GM12801 (cell line): Measurements from ENCODE around the gene CTNND2.

Experiments used
- TF ChIP-seq, protein P1 (sequence below): IDR thresholded peaks from one replicate; pipeline ENCODE4 v1.5.1; 2011; ENCODE audit warnings: control low read depth; ENCODE audit not compliant: insufficient read length; ENCODE audit errors: extremely low read depth

CTNND2 gene

DNA sequence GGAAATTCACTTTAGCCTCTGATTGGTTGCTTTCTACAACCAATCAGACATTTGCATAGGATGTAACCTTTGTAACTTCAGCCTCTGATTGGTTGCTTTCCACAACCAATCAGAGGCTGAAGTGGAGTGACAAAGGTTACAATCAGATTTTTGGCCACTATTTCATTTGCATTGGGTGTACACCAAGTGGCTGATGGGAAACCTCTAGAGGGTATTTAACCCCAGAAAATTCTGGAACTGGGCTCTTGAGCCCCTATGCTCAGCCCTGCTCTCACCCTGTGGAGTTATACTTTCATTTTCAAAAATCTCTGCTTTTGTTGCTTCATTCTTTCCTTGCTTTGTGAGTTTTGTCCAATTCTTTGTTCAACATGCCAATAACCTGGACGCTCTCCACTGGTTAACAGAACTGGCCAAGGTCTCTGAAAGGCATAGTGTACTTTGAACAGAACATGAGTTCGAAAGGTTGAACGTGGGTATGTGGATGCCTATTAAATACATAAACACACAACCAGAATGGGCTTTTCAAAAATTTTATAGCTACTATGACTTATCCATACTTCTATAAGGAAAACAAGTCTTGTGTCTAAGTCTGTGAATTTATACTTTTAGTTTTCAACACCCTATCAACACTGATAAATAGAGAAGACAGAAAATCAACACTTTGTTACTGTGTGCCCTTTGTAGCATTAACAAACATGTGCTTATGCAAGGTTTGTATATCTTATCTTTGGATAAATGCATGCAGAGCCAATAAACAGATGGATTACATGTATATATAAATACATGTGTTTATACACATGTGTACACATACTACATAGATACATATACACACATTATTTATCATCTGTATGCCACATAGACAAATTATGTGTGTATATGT lies 568.1 kb downstream of the CTNND2 start:
- TF ChIP-seq, protein P1, sequence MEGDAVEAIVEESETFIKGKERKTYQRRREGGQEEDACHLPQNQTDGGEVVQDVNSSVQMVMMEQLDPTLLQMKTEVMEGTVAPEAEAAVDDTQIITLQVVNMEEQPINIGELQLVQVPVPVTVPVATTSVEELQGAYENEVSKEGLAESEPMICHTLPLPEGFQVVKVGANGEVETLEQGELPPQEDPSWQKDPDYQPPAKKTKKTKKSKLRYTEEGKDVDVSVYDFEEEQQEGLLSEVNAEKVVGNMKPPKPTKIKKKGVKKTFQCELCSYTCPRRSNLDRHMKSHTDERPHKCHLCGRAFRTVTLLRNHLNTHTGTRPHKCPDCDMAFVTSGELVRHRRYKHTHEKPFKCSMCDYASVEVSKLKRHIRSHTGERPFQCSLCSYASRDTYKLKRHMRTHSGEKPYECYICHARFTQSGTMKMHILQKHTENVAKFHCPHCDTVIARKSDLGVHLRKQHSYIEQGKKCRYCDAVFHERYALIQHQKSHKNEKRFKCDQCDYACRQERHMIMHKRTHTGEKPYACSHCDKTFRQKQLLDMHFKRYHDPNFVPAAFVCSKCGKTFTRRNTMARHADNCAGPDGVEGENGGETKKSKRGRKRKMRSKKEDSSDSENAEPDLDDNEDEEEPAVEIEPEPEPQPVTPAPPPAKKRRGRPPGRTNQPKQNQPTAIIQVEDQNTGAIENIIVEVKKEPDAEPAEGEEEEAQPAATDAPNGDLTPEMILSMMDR: no peak

DNA sequence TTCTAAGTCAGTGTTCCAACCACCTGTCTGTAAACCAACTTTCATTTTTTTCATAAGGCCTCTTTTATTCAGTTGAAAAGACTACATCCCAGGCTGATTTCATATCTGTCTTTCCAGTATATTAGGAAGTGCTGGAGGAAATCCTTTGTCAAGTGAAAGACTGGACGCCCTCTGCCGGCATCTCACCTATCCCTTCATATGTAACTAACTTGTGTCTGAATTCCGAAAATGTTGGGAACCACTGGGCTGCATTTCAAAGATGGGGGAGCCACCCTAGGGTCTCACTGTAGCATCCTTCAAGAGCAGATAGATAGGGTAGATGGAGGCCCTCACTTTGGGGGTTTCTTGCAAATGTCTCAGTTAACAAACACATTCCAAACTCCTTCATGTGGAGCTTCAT lies 569.8 kb downstream of the CTNND2 start:
- TF ChIP-seq, protein P1: no peak

DNA sequence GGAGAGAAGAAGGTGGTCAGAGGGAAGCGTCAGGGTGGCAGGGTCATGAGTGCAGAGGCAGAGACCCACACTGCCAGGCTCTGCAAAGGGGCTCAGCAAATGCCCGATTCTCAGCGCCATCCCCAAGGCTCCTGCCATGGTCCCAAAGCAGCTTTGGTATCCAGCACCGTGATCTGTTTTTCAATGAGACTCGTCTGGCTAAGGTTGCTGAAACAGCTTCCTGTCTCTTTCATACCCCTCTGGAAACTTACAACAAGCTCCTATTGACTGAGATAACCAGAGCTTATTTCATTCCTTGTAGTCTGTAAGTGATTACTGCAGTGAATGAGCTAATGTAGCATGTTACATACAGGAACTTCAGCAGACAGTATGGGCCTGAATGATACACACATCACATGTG lies 574.6 kb downstream of the CTNND2 start:
- TF ChIP-seq, protein P1: no peak

GRCh38 chr5:11324521-11325289 lies 579.5 kb downstream of the CTNND2 start:
- TF ChIP-seq, protein P1: no peak

GRCh38 chr5:11323761-11324160 lies 580.5 kb downstream of the CTNND2 start:
- TF ChIP-seq, protein P1: no peak

DNA sequence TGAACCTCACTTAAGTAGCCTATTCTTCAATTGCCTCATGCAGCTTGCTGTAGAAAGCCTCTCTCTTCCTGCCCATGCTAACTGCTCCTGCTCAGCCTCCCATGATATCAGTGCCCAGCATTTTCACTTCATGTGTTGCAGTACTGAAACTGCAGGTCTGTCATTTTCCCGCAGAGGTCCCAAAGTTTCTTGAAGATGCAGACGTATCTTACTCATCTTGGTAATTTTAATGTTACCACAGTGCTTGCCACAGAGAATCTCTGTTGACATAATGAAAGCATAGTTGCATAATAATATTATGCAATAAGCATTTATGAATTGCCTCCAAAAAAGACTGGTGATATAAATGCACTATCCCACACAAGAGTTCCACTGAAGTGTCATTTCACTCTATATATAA lies 582.1 kb downstream of the CTNND2 start:
- TF ChIP-seq, protein P1: no peak

- TF ChIP-seq, protein P1: no peak
These were observed 584.2 kb downstream of the CTNND2 start for GRCh38 chr5:11319836-11320580.
